ENCODE results near the gene UBXN7.
A peak's percentile ranks its signal among the peaks of the same experiment; 100 is the strongest.

DNA sequence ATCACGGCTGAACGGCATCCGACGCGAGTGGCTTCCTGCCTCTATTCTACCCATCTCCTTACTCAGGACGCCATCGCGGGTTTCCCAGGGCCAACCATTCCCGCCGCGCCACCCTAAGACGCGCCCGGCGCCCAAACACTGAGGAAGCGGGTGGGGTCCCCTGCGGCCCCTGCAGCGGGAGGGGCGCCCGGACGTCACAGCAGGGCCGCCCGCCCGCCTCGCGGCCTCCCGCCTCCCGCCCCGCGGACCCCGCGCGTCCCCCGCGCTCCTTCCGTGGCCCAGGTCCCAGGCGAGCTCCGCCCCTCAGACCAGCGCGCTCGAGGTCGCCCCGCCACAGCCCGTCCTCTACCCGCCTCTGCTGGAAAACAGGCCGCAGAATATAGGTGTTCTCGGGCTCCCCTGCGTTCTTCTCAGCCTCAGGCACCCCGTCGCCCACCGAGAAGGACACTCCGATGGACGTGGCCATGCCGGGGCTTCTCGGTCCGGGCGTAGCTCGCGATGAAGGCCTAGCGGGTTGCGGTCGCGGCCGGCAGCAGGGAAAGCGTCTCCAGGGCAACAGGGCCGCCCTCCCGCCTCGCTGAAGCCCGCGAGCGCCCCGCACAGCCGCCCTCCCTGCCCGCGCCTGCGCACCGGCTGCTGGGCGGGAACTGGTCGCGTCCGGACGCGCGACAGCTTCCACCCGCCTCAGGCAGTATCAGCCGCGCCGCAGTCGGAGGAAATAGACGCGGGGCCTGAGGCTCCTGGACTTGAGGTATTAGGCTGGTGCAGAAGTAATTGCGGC, 114.3 kb downstream of the UBXN7 start, which contains the start of gene DYNLT2B:
- TF ChIP-seq POLR2A (IDR thresholded peaks at IDR 0.05) (peak in 2 of 3 donors; percentile 64 to 81), POLR2AphosphoS5 (IDR thresholded peaks at IDR 0.05) (peak; percentile 93 to 95 (median 94))
- TF ChIP-seq, protein P1, sequence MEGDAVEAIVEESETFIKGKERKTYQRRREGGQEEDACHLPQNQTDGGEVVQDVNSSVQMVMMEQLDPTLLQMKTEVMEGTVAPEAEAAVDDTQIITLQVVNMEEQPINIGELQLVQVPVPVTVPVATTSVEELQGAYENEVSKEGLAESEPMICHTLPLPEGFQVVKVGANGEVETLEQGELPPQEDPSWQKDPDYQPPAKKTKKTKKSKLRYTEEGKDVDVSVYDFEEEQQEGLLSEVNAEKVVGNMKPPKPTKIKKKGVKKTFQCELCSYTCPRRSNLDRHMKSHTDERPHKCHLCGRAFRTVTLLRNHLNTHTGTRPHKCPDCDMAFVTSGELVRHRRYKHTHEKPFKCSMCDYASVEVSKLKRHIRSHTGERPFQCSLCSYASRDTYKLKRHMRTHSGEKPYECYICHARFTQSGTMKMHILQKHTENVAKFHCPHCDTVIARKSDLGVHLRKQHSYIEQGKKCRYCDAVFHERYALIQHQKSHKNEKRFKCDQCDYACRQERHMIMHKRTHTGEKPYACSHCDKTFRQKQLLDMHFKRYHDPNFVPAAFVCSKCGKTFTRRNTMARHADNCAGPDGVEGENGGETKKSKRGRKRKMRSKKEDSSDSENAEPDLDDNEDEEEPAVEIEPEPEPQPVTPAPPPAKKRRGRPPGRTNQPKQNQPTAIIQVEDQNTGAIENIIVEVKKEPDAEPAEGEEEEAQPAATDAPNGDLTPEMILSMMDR (IDR thresholded peaks at IDR 0.05 in 8 of 11, conservative IDR thresholded peaks at IDR 0.05 in 3 of 11): peak in 5 of 11 experiments; percentile 13 to 38 (median 33)
